ENCODE results near the gene MAP3K3. TPM values are rescaled to one million over a fixed set of nuclear protein-coding genes. Genes with fewer than 3 reads are reported as not detected.

Gene MAP3K3
- polyA plus RNA-seq, 1 experiment: 15.3 TPM

- no peak overlapping the region for H3K27ac ChIP-seq (ENCODE audit: low read depth, low read length)
- no peak for DNase-seq (ENCODE audit: low read depth, low spot score)
- ChIA-PET POLR2A (interaction anchor here (0.5 kb wide), 1 partner anchor 191 kb away, joined by 4 read pairs; no protein-coding TSS in a partner anchor), CTCF (no interaction called here)
- no peaks in the 10 kb centered on the region for H3K9me3 ChIP-seq (ENCODE audit: control insufficient read depth, insufficient read depth, low read length)
- no peak overlapping the region for H3K4me3 ChIP-seq (ENCODE audit: low read depth, low read length)
- no peaks in the 10 kb centered on the region for H3K27me3 ChIP-seq (ENCODE audit: control insufficient read depth, insufficient read depth, low read length)
- TF ChIP-seq CTCF (IDR thresholded peaks at IDR 0.05; ENCODE audit: low read depth, low read length): no peak
Observed at GRCh38 chr17:63689479-63689878, 67.3 kb downstream of the MAP3K3 start.

GRCh38 chr17:63692195-63692816 lies 70.1 kb downstream of the MAP3K3 start:
- POLR2A ChIA-PET: no interaction called here
- CTCF ChIA-PET: no interaction called here
- no peak overlapping the region for H3K4me3 ChIP-seq (ENCODE audit: low read depth, low read length)
- no peak for TF ChIP-seq CTCF (IDR thresholded peaks at IDR 0.05; ENCODE audit: low read depth, low read length)
- DNase-seq (ENCODE audit: low read depth, low spot score): no peak
- no peaks in the 10 kb centered on the region for H3K9me3 ChIP-seq (ENCODE audit: control insufficient read depth, insufficient read depth, low read length)
- no peaks in the 10 kb centered on the region for H3K27me3 ChIP-seq (ENCODE audit: control insufficient read depth, insufficient read depth, low read length)
- no peak overlapping the region for H3K27ac ChIP-seq (ENCODE audit: low read depth, low read length)

- Histone ChIP-seq H3K4me3 (ENCODE audit: low read depth, low read length) (no peak overlapping the region), H3K27ac (ENCODE audit: low read depth, low read length) (no peak overlapping the region), H3K27me3 (ENCODE audit: control insufficient read depth, insufficient read depth, low read length) (no peaks in the 10 kb centered on the region), H3K9me3 (ENCODE audit: control insufficient read depth, insufficient read depth, low read length) (no peaks in the 10 kb centered on the region)
- no peak for DNase-seq (ENCODE audit: low read depth, low spot score)
- TF ChIP-seq CTCF (IDR thresholded peaks at IDR 0.05; ENCODE audit: low read depth, low read length): no peak
- POLR2A ChIA-PET: no interaction called here
- CTCF ChIA-PET: no interaction called here
Observed at GRCh38 chr17:63693411-63694113, 71.3 kb downstream of the MAP3K3 start.

GRCh38 chr17:63694229-63694949 lies 72.2 kb downstream of the MAP3K3 start:
- H3K4me3 ChIP-seq (ENCODE audit: low read depth, low read length): no peak overlapping the region
- no peak for DNase-seq (ENCODE audit: low read depth, low spot score)
- TF ChIP-seq CTCF (IDR thresholded peaks at IDR 0.05; ENCODE audit: low read depth, low read length): no peak
- H3K27me3 ChIP-seq (ENCODE audit: control insufficient read depth, insufficient read depth, low read length): no peaks in the 10 kb centered on the region
- POLR2A ChIA-PET: interaction anchor here (0.5 to 0.7 kb wide), 3 partner anchors 32 to 79 kb away, joined by 3 to 6 read pairs (median 3); partner anchors contain the start of genes DDX42 and MAP3K3
- no peaks in the 10 kb centered on the region for H3K9me3 ChIP-seq (ENCODE audit: control insufficient read depth, insufficient read depth, low read length)
- CTCF ChIA-PET: no interaction called here
- no peak overlapping the region for H3K27ac ChIP-seq (ENCODE audit: low read depth, low read length)
